ENCODE measurements around the gene TMEM191C.
"Not testable (repeated sequence)": the region's sequence is repeated elsewhere in the genome, so short reads cannot be mapped to it uniquely, and the experiment has no call there.

The TMEM191C gene

GRCh38 chr22:21484039-21484438 is 16.9 kb downstream of the TMEM191C start:
- not testable (repeated sequence) for DNase-seq

- not testable (repeated sequence) for DNase-seq
Observed at GRCh38 chr22:21487723-21488122, 20.5 kb downstream of the TMEM191C start.

- not testable (repeated sequence) for DNase-seq
Observed at GRCh38 chr22:21489149-21489680, 22.0 kb downstream of the TMEM191C start.

GRCh38 chr22:21490556-21490955 is 23.4 kb downstream of the TMEM191C start:
- not testable (repeated sequence) for DNase-seq

- DNase-seq, result not testable (repeated sequence)
Observed at GRCh38 chr22:21492271-21492670, 25.1 kb downstream of the TMEM191C start.

- DNase-seq, result not testable (repeated sequence)
Observed at GRCh38 chr22:21493789-21494782, 26.9 kb downstream of the TMEM191C start.

GRCh38 chr22:21497984-21498383 is 30.8 kb downstream of the TMEM191C start:
- not testable (repeated sequence) for DNase-seq

GRCh38 chr22:21498489-21498888 is 31.3 kb downstream of the TMEM191C start:
- not testable (repeated sequence) for DNase-seq

GRCh38 chr22:21499623-21500506 is 32.7 kb downstream of the TMEM191C start:
- DNase-seq, result not testable (repeated sequence)

GRCh38 chr22:21510397-21510796 is 43.2 kb downstream of the TMEM191C start:
- not testable (repeated sequence) for DNase-seq

- not testable (repeated sequence) for DNase-seq
Observed at GRCh38 chr22:21512022-21512421, 44.8 kb downstream of the TMEM191C start.

GRCh38 chr22:21514117-21514516 is 46.9 kb downstream of the TMEM191C start:
- not testable (repeated sequence) for DNase-seq

GRCh38 chr22:21515234-21515633 is 48.0 kb downstream of the TMEM191C start:
- not testable (repeated sequence) for DNase-seq

GRCh38 chr22:21516522-21516921 is 49.3 kb downstream of the TMEM191C start:
- not testable (repeated sequence) for DNase-seq

GRCh38 chr22:21516970-21517764 is 50.0 kb downstream of the TMEM191C start:
- DNase-seq, result not testable (repeated sequence)
